Activated CD8-positive, alpha-beta T cell treated with anti-CD3 and anti-CD28 coated beads for 36 hours (primary cell): Measurements from ENCODE around the gene ZNF710. TPM values are rescaled to one million over a fixed set of nuclear protein-coding genes. Genes with fewer than 3 reads are reported as not detected.

Experiments used
- ATAC-seq: fragments of 200-7000 bp; cut with Tn5 transposase; one replicate; pipeline ENCODE4 v1.10.0; 2021; ENCODE audit warnings: mild to moderate bottlenecking, moderate library complexity
- CTCF ChIA-PET: fragments of 350-600 bp; sonication (Branson Sonifier 250); formaldehyde crosslinking; loops from one replicate; lab custom pipeline; 2021; ENCODE audit warnings: antibody characterized with exemption; lab: Charles Lee
- POLR2A ChIA-PET: fragments of 350-600 bp; sonication (Branson Sonifier 250); formaldehyde crosslinking; loops from one replicate; lab custom pipeline; 2021; ENCODE audit warnings: antibody characterized with exemption; lab: Charles Lee
- DNase-seq: peaks from one replicate; pipeline ENCODE4 v3.0.0-alpha.2; 2020
- H3K27ac Mint-ChIP-seq: one replicate; pipeline ENCODE4 v1.8.0; 2021; ENCODE audit warnings: mild to moderate bottlenecking, mixed read lengths
- H3K27me3 Mint-ChIP-seq: one replicate; pipeline ENCODE4 v1.8.0; 2021; ENCODE audit warnings: mixed read lengths
- H3K36me3 Mint-ChIP-seq: one replicate; pipeline ENCODE4 v1.8.0; 2021; ENCODE audit warnings: low read depth, mixed read lengths
- H3K4me1 Mint-ChIP-seq: one replicate; pipeline ENCODE4 v1.8.0; 2021; ENCODE audit warnings: low read depth, mixed read lengths
- H3K4me3 Mint-ChIP-seq: one replicate; pipeline ENCODE4 v1.8.0; 2021; ENCODE audit warnings: mild to moderate bottlenecking, moderate library complexity, mixed read lengths
- H3K9me3 Mint-ChIP-seq: one replicate; pipeline ENCODE4 v1.8.0; 2021; ENCODE audit warnings: mixed read lengths
- intact Hi-C: fragments of 100-400 bp; cut with micrococcal nuclease; formaldehyde crosslinking; loops from one replicate; pipeline ENCODE4 v1.10.0; 2022
- total RNA-seq, 2 experiments: library from RNA; stranded (reverse); gene quantifications; one replicate each; pipeline ENCODE4 v1.2.3, GENCODE V29; 2021
- TF ChIP-seq, protein P1 (sequence below): fragments of 200-600 bp; IDR thresholded peaks from one replicate; pipeline ENCODE4 v1.8.0; 2022; ENCODE audit warnings: antibody characterized with exemption, mild to moderate bottlenecking

The ZNF710 gene
- total RNA-seq, 2 experiments from 2014 or later = 15.2 to 17.2 TPM

DNA sequence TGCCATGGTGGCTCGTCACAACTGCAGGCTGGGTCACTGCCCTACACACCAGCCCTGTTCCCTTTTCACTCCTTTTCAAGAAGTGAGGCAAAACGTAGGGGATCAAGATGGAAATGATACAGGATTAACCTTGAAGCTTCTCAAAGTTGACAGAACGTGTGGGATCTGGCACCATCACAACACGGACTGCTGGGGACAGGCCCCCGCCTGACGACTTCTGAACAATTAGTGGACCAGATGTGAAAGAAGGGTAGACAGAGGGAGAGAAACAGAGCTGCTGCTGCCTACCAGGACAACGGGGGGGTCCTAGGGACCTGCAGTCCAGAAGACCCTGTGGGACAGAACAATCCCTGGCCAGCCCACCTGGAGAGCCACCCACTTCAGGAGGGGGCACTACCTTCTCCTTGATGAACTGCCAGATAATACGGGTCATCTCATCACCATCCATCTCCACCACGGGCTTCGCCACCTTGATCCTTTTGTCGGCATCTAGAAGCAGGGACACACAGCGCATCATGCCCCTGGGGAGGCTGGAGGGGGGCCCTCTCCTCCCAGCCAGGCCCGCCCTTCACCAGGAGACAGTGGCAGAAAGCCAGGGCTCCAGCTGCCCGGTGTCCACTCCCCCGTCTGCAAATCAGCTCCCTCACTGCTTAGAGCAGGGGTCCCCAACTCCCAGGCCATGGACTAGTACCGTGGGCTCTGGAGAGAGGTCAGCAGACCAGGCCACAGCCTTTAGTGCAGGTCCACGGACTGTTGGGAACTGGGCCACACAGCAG, 90.2 kb downstream of the ZNF710 start:
- no peak for ATAC-seq
- ChIA-PET CTCF (no interaction called here), POLR2A (no interaction called here)
- Mint-ChIP-seq H3K27ac (no peak overlapping the region), H3K9me3 (peaks cover 2% of the 10 kb centered on the region), H3K4me1 (peaks cover 36% of the 10 kb centered on the region), H3K27me3 (no peaks in the 10 kb centered on the region), H3K4me3 (no peak overlapping the region), H3K36me3 (peaks cover 49% of the 10 kb centered on the region)
- TF ChIP-seq, protein P1, sequence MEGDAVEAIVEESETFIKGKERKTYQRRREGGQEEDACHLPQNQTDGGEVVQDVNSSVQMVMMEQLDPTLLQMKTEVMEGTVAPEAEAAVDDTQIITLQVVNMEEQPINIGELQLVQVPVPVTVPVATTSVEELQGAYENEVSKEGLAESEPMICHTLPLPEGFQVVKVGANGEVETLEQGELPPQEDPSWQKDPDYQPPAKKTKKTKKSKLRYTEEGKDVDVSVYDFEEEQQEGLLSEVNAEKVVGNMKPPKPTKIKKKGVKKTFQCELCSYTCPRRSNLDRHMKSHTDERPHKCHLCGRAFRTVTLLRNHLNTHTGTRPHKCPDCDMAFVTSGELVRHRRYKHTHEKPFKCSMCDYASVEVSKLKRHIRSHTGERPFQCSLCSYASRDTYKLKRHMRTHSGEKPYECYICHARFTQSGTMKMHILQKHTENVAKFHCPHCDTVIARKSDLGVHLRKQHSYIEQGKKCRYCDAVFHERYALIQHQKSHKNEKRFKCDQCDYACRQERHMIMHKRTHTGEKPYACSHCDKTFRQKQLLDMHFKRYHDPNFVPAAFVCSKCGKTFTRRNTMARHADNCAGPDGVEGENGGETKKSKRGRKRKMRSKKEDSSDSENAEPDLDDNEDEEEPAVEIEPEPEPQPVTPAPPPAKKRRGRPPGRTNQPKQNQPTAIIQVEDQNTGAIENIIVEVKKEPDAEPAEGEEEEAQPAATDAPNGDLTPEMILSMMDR = no peak
- DNase-seq = no peak
- intact Hi-C loops = no loop called here

DNA sequence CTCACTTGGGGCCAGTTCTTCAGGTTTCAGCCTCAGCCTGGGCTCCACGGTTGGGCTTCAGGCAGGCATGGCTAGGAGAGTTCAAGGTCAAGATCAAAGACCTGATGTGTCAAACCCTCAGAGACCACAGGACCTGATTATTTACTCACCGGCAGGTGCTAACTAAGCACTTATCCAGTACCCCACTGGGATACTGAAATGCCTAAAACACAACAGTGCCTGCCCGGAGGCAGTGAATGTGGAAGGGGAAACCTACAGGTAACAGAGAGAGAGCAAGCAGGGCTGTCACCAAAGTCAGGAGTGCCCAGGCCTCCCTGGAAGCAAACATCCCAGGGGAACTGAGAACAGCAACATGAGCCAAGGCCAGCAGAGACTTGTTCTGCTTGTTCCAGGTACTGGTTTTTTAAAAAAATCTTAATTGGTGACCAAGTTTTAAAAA, 94.4 kb downstream of the ZNF710 start:
- POLR2A ChIA-PET = interaction anchor here (1.2 kb wide), 1 partner anchor 172 kb away, joined by 3 read pairs; no protein-coding TSS in a partner anchor
- Mint-ChIP-seq H3K27me3 (no peaks in the 10 kb centered on the region), H3K36me3 (peaks cover 42% of the 10 kb centered on the region), H3K9me3 (peaks cover 2% of the 10 kb centered on the region), H3K4me3 (peak overlapping the region; percentile 12), H3K27ac (peak overlapping the region; percentile 96), H3K4me1 (peaks cover 70% of the 10 kb centered on the region)
- intact Hi-C loops = loop anchor here (5.0 kb wide), 1 partner anchor 203 kb away; the partner anchor contains the start of gene AP3S2
- ATAC-seq (no peak), DNase-seq (peak; percentile 50)
- CTCF ChIA-PET = interaction anchor here (1.6 kb wide), 1 partner anchor 47 kb away, joined by 4 read pairs; no protein-coding TSS in a partner anchor
- TF ChIP-seq, protein P1 = no peak

DNA sequence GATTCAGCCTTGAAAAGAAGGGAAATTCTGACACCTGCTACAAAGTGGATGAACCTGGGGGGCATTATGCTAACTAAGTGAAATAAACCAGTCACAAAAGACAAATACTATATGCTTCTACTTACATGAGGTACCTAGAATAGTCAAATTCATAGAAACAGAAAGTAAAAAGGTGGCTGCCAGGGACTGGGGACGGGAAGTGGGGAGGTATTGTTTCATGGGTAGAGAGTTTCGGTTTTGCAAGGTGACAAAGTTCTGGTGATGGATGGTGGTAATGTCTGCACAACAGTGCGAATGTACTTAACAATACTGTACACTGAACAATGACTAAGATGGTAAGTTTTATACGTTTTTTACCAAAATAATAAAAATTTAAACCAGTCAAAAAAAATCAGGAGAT, 96.4 kb downstream of the ZNF710 start:
- POLR2A ChIA-PET = no interaction called here
- CTCF ChIA-PET = interaction anchor here (2.0 kb wide), 1 partner anchor 11 kb away, joined by 9 read pairs; no protein-coding TSS in a partner anchor
- TF ChIP-seq, protein P1 = no peak
- Mint-ChIP-seq H3K9me3 (peaks cover 2% of the 10 kb centered on the region), H3K27ac (peak overlapping the region; percentile 96), H3K4me1 (peaks cover 77% of the 10 kb centered on the region), H3K4me3 (peak overlapping the region; percentile 91), H3K27me3 (no peaks in the 10 kb centered on the region), H3K36me3 (peaks cover 42% of the 10 kb centered on the region)
- DNase-seq (peak; percentile 83), ATAC-seq (peak; percentile 66)
- intact Hi-C loops = loop anchor here (5.0 kb wide), 1 partner anchor 205 kb away; the partner anchor contains the start of gene AP3S2

DNA sequence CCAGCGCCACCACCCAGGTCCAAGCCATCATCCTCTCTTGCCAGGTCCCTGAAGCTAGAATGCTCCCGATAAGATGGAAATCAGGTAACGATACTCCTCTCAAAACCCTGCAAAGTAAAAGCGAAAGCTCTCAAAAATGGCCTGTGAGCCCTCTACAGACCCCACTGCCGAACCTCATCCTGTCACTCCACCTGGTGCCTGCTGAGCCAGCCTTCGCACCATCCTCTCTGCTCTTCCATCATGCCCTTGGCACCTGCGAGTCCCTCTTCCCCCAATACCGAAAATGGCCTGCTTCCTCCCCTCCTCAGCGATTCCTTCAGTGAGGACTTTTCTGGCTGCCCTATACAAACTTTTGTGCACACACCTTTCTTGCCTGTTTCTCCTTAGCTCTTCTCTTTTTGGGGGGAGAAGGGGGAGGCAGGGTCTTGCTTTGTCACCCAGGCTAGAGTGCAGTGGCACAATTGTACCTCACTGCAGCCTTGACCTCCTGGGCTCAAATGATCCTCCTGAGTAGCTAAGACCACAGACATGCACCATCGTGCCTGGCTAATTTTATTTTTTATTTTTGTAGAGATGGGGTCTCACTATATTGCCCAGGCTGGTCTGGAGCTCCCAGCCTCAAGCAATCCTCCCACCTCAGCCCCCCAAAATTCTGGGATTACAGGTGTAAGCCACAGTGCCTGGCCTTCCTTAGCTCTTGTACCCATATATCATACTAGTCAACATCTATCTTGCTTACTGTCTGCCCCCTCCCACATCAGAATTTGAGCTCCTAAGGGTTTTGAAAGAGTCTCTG, 98.1 kb downstream of the ZNF710 start:
- ATAC-seq = peak; percentile 24
- TF ChIP-seq, protein P1 = no peak

More for the DNA sequence above, 98.1 kb downstream of the ZNF710 start:
- Mint-ChIP-seq H3K4me3 (peak overlapping the region; percentile 91), H3K27ac (peak overlapping the region; percentile 96), H3K9me3 (peaks cover 2% of the 10 kb centered on the region), H3K4me1 (peaks cover 71% of the 10 kb centered on the region), H3K27me3 (no peaks in the 10 kb centered on the region), H3K36me3 (peaks cover 39% of the 10 kb centered on the region)
- CTCF ChIA-PET = interaction anchor here (0.8 to 2.0 kb wide), 4 partner anchors 13 to 359 kb away, joined by 3 to 9 read pairs (median 4); no protein-coding TSS in a partner anchor
- peak; percentile 70 for DNase-seq
- intact Hi-C loops = loop anchor here (5.0 kb wide), 1 partner anchor 207 kb away; the partner anchor contains the start of gene AP3S2
- POLR2A ChIA-PET = interaction anchor here (0.9 to 2.8 kb wide), 10 partner anchors 10 to 534 kb away, joined by 3 to 14 read pairs (median 3); partner anchors contain the start of genes AP3S2, CIB1, GDPGP1 and SEMA4B
